ENCODE results near the gene ERCC5.

DNA sequence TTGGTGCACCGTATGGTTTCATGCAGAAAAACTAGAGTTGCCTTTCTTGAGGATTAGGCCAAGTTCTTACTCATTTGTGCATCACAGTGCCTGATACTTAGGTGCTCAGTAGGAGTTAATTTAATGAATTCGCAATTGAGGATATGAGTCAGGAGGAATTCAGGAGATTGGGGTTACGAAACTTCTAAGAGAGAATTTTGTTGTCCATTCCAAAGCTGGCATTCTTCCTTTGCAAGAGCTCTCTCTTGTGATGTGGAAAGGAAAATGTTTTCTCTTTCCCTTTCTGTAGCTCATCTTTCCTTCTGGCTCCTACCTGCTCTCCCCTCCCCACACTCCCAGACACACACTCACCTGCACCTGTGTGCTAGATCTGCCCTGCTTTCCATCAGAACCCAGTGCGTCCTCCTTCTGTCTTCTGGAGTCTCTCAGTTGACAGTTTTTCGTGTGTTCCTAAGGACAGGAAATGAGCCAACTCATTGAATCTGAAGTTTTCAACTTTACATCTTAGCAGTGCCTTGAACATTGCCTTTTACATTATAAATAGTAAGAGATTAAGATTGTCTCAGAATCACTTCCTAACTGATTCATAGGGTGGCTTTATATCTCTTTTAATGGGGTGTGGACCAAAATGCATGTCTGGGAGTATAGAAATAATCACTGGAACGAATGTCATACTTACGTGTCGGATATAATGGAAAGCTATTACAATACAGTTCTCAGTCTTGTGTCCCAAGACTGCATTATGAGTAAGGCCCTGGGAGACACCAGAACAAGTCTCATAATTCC is 19.7 kb upstream of the ERCC5 start:
- no peak for TF ChIP-seq POLR2AphosphoS5 (IDR thresholded peaks at IDR 0.05; ENCODE audit: low read depth, low read length)
- no peak for TF ChIP-seq POLR2A (IDR thresholded peaks at IDR 0.05; ENCODE audit: low read depth, low read length)
- no peak for TF ChIP-seq TAF1 (IDR thresholded peaks at IDR 0.05; ENCODE audit: borderline replicate concordance, low read depth, low read length)
